8988T (cell line): ENCODE data around the gene RERE.
"Not testable (repeated sequence)": the region's sequence is repeated elsewhere in the genome, so short reads cannot be mapped to it uniquely, and the experiment has no call there.

Source experiments
- DNase-seq: peaks from one replicate; pipeline ENCODE4 v3.0.0; 2011

Gene RERE

GRCh38 chr1:8464377-8464776, 353.1 kb downstream of the RERE start:
- DNase-seq: no peak

GRCh38 chr1:8463144-8463927, 354.1 kb downstream of the RERE start:
- DNase-seq: no peak

- no peak for DNase-seq
These were observed 355.0 kb downstream of the RERE start for GRCh38 chr1:8462371-8462892.

GRCh38 chr1:8461351-8462110, 355.9 kb downstream of the RERE start:
- DNase-seq: no peak

- DNase-seq: no peak
These were observed 356.7 kb downstream of the RERE start for GRCh38 chr1:8460784-8461183.

GRCh38 chr1:8460132-8460544, 357.3 kb downstream of the RERE start:
- no peak for DNase-seq

GRCh38 chr1:8458607-8459006, 358.8 kb downstream of the RERE start:
- no peak for DNase-seq

- no peak for DNase-seq
These were observed 359.6 kb downstream of the RERE start for GRCh38 chr1:8457760-8458381.

- no peak for DNase-seq
These were observed 360.4 kb downstream of the RERE start for GRCh38 chr1:8456991-8457390.

GRCh38 chr1:8456308-8456912, 361.0 kb downstream of the RERE start:
- no peak for DNase-seq

GRCh38 chr1:8455700-8456307, 361.6 kb downstream of the RERE start:
- DNase-seq: no peak

GRCh38 chr1:8450312-8450711, 367.1 kb downstream of the RERE start:
- no peak for DNase-seq

- DNase-seq: no peak
These were observed 368.4 kb downstream of the RERE start for GRCh38 chr1:8448911-8449661.

- not testable (repeated sequence) for DNase-seq
These were observed 368.9 kb downstream of the RERE start for GRCh38 chr1:8448505-8448904.

GRCh38 chr1:8447616-8448150, 369.8 kb downstream of the RERE start:
- no peak for DNase-seq

- DNase-seq: not testable (repeated sequence)
These were observed 371.3 kb downstream of the RERE start for GRCh38 chr1:8446119-8446518.

- DNase-seq: no peak
These were observed 373.8 kb downstream of the RERE start for GRCh38 chr1:8443558-8444194.

GRCh38 chr1:8441426-8441825, 376.0 kb downstream of the RERE start:
- DNase-seq: no peak

GRCh38 chr1:8439015-8439702, 378.3 kb downstream of the RERE start:
- no peak for DNase-seq

- no peak for DNase-seq
These were observed 379.0 kb downstream of the RERE start for GRCh38 chr1:8438489-8438888.

GRCh38 chr1:8437347-8437746, 380.1 kb downstream of the RERE start:
- DNase-seq: no peak
